Neural cell (in vitro differentiated cells): ENCODE data around the gene KIAA0753. TPM values are rescaled to one million over a fixed set of nuclear protein-coding genes. Genes with fewer than 3 reads are reported as not detected.

Experiments
- H2AFZ ChIP-seq: fragments of 200-600, 300-800 bp; sonication (generic), shearing (Covaris generic); 2 replicates; pipeline ENCODE4 v1.6.0; 2014; ENCODE audit warnings: low read depth, mild to moderate bottlenecking, antibody characterized with exemption, low read length, moderate library complexity
- H3F3A ChIP-seq: fragments of 200-600 bp; shearing (Covaris generic); 2 replicates; pipeline ENCODE4 v1.6.1; 2016; ENCODE audit warnings: mild to moderate bottlenecking, moderate library complexity, mixed read lengths, antibody characterized with exemption, low read length; ENCODE audit not compliant: insufficient read depth, poor library complexity, severe bottlenecking
- H3K27ac ChIP-seq: fragments of 200-600, 300-800 bp; sonication (generic), shearing (Covaris generic); 2 replicates; pipeline ENCODE4 v1.5.1; 2014; ENCODE audit warnings: mild to moderate bottlenecking, low read length, moderate library complexity
- H3K27me3 ChIP-seq: fragments of 300-800, 200-600 bp; sonication (generic), shearing (Covaris generic); 2 replicates; pipeline ENCODE4 v1.6.0; 2014; ENCODE audit warnings: mild to moderate bottlenecking, low read depth, low read length, moderate library complexity; ENCODE audit not compliant: insufficient read depth
- H3K36me3 ChIP-seq: fragments of 300-800, 200-600 bp; sonication (generic), shearing (Covaris generic); 2 replicates; pipeline ENCODE4 v1.5.1; 2014; ENCODE audit warnings: mild to moderate bottlenecking, antibody characterized with exemption, low read length, moderate library complexity; ENCODE audit not compliant: insufficient read depth
- H3K4me2 ChIP-seq: fragments of 300-800, 200-600 bp; sonication (generic), shearing (Covaris generic); 2 replicates; pipeline ENCODE4 v1.6.0; 2014; ENCODE audit warnings: mild to moderate bottlenecking, low read length
- H3K4me3 ChIP-seq: fragments of 300-800, 200-600 bp; sonication (generic), shearing (Covaris generic); 2 replicates; pipeline ENCODE4 v1.5.1; 2014; ENCODE audit warnings: mild to moderate bottlenecking, low read length, moderate library complexity
- H3K79me2 ChIP-seq: fragments of 200-600 bp; shearing (Covaris generic); replicated peaks from 2 replicates; pipeline ENCODE4 v1.6.0; 2014; ENCODE audit warnings: mild to moderate bottlenecking, low read length, moderate library complexity; ENCODE audit not compliant: insufficient read depth
- H3K9ac ChIP-seq: fragments of 300-800, 200-600 bp; sonication (generic), shearing (Covaris generic); 2 replicates; pipeline ENCODE4 v1.6.1; 2016; ENCODE audit warnings: mild to moderate bottlenecking, low read length, mixed read lengths
- H3K9me2 ChIP-seq: fragments of 200-600 bp; shearing (Covaris generic); 2 replicates; pipeline ENCODE4 v1.6.1; 2016; ENCODE audit warnings: mild to moderate bottlenecking, low read length, mixed read lengths; ENCODE audit not compliant: insufficient read depth
- H3K9me3 ChIP-seq: fragments of 200-600, 300-800 bp; sonication (generic), shearing (Covaris generic); 2 replicates; pipeline ENCODE4 v1.6.1; 2016; ENCODE audit warnings: mild to moderate bottlenecking, mixed run types, low read length, moderate library complexity, mixed read lengths
- H4K20me1 ChIP-seq: fragments of 200-600 bp; shearing (Covaris generic); 2 replicates; pipeline ENCODE4 v1.6.1; 2016; ENCODE audit warnings: mild to moderate bottlenecking, mixed run types; ENCODE audit not compliant: insufficient read depth
- EP300 ChIP-seq: fragments of 450-650 bp; conservative IDR thresholded peaks from 2 replicates; pipeline ENCODE4 v1.6.1; 2014; ENCODE audit warnings: antibody characterized with exemption, mild to moderate bottlenecking, moderate library complexity; ENCODE audit not compliant: poor library complexity, severe bottlenecking
- EZH2 ChIP-seq: fragments of 200-600, 300-800 bp; shearing (Covaris generic), sonication (generic); IDR thresholded peaks from 2 replicates; pipeline ENCODE4 v1.6.1; 2014; ENCODE audit warnings: antibody characterized with exemption, low read length, borderline replicate concordance, mild to moderate bottlenecking; ENCODE audit not compliant: insufficient read depth, poor library complexity, severe bottlenecking
- MXI1 ChIP-seq: fragments of 450-650 bp; conservative IDR thresholded peaks from 2 replicates; pipeline ENCODE4 v1.6.1; 2014; ENCODE audit warnings: antibody characterized with exemption, mild to moderate bottlenecking; ENCODE audit not compliant: poor library complexity, severe bottlenecking
- POLR2AphosphoS5 ChIP-seq: IDR thresholded peaks from 2 replicates; pipeline ENCODE4 v1.6.1; 2012
- RAD21 ChIP-seq: fragments of 450-650 bp; conservative IDR thresholded peaks from 2 replicates; pipeline ENCODE4 v1.6.1; 2014; ENCODE audit warnings: antibody characterized with exemption, mild to moderate bottlenecking, moderate library complexity
- SMC3 ChIP-seq: fragments of 450-650 bp; conservative IDR thresholded peaks from 2 replicates; pipeline ENCODE4 v1.6.1; 2014; ENCODE audit warnings: antibody characterized with exemption, mild to moderate bottlenecking, moderate library complexity; ENCODE audit not compliant: poor library complexity
- TAF1 ChIP-seq: IDR thresholded peaks from 2 replicates; pipeline ENCODE4 v1.6.1; 2012; ENCODE audit warnings: low read depth
- polyA plus RNA-seq: library from polyadenylated mRNA; depleted of rRNA; stranded (reverse); fragments of >200 nt; gene quantifications from 2 replicates; pipeline ENCODE4 v1.2.3, GENCODE V29; 2014
- TF ChIP-seq, protein P1 (sequence below): fragments of 450-650 bp; IDR thresholded peaks from 2 replicates; pipeline ENCODE4 v1.5.1; 2014; ENCODE audit warnings: antibody characterized with exemption, mild to moderate bottlenecking, moderate library complexity; ENCODE audit not compliant: poor library complexity, severe bottlenecking
- TF ChIP-seq, protein P2 (sequence below): IDR thresholded peaks from 2 replicates; pipeline ENCODE4 v1.6.1; 2012; ENCODE audit warnings: borderline replicate concordance

KIAA0753 gene
- polyA plus RNA-seq, 1 donor from 2014 or later = 32.3 TPM

DNA sequence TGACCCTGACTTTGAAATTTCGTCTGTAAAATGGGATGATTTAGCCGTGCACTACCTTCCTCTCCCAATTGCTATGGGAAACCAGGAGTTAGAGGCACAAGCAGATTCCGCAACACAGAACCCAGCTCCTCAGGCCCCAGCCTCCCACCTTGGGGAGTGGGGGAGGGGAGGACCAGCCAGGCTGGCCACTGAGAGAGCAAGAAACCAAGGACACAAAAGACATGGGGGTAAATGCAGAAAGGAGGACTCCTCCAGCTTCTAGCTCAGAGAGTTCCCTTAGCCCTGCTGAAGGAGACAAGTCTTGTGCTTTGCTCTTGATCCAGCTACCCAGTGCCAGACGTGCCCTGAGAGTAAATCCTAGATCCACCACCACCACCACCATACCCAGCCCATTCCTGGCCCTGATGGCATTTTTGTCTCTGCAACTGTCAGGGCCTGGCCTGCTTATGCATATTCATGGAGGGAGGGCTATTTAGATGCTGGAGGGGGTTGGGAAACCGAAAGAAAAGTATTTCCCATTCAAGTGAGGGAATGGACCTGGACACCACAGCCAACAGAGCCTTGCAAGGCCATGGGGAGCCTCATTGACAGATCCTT, 110.1 kb downstream of the KIAA0753 start:
- no peaks in the 10 kb centered on the region for H3K79me2 ChIP-seq
- no peaks in the 10 kb centered on the region for H4K20me1 ChIP-seq
- H3K9me2 ChIP-seq = no peaks in the 10 kb centered on the region
- H3K36me3 ChIP-seq = no peaks in the 10 kb centered on the region
- H3K4me2 ChIP-seq = no peak overlapping the region
- no peaks in the 10 kb centered on the region for H3K9me3 ChIP-seq
- H2AFZ ChIP-seq = no peak overlapping the region
- TF ChIP-seq, protein P1, sequence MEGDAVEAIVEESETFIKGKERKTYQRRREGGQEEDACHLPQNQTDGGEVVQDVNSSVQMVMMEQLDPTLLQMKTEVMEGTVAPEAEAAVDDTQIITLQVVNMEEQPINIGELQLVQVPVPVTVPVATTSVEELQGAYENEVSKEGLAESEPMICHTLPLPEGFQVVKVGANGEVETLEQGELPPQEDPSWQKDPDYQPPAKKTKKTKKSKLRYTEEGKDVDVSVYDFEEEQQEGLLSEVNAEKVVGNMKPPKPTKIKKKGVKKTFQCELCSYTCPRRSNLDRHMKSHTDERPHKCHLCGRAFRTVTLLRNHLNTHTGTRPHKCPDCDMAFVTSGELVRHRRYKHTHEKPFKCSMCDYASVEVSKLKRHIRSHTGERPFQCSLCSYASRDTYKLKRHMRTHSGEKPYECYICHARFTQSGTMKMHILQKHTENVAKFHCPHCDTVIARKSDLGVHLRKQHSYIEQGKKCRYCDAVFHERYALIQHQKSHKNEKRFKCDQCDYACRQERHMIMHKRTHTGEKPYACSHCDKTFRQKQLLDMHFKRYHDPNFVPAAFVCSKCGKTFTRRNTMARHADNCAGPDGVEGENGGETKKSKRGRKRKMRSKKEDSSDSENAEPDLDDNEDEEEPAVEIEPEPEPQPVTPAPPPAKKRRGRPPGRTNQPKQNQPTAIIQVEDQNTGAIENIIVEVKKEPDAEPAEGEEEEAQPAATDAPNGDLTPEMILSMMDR = no peak
- TF ChIP-seq EZH2 (no peak), POLR2AphosphoS5 (no peak), MXI1 (no peak), EP300 (no peak), RAD21 (no peak), SMC3 (no peak), TAF1 (no peak)
- TF ChIP-seq, protein P2, sequence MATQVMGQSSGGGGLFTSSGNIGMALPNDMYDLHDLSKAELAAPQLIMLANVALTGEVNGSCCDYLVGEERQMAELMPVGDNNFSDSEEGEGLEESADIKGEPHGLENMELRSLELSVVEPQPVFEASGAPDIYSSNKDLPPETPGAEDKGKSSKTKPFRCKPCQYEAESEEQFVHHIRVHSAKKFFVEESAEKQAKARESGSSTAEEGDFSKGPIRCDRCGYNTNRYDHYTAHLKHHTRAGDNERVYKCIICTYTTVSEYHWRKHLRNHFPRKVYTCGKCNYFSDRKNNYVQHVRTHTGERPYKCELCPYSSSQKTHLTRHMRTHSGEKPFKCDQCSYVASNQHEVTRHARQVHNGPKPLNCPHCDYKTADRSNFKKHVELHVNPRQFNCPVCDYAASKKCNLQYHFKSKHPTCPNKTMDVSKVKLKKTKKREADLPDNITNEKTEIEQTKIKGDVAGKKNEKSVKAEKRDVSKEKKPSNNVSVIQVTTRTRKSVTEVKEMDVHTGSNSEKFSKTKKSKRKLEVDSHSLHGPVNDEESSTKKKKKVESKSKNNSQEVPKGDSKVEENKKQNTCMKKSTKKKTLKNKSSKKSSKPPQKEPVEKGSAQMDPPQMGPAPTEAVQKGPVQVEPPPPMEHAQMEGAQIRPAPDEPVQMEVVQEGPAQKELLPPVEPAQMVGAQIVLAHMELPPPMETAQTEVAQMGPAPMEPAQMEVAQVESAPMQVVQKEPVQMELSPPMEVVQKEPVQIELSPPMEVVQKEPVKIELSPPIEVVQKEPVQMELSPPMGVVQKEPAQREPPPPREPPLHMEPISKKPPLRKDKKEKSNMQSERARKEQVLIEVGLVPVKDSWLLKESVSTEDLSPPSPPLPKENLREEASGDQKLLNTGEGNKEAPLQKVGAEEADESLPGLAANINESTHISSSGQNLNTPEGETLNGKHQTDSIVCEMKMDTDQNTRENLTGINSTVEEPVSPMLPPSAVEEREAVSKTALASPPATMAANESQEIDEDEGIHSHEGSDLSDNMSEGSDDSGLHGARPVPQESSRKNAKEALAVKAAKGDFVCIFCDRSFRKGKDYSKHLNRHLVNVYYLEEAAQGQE = no peak
- no peaks in the 10 kb centered on the region for H3K27me3 ChIP-seq
- no peaks in the 10 kb centered on the region for H3F3A ChIP-seq
- no peak overlapping the region for H3K4me3 ChIP-seq
- H3K9ac ChIP-seq = no peak overlapping the region
- no peak overlapping the region for H3K27ac ChIP-seq

DNA sequence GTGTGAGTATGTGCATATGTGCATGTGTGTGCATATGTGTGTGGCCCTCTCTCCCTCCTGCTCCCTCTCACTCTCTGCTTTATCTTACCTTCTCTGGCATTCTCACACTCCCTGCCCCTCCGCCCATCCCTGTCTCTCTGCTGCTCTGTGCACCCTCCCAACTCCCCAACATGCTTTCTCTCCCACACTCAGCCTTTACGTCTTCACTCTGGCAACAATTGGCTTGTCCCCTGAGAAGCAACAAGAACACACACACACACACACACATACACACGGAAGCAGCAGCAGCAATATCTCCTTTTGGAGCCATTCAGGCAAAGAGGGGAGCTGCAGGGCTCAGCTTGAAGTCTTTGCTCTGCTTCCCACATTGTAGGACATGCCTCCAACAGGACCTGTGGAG, 112.0 kb downstream of the KIAA0753 start:
- Histone ChIP-seq H3K9me2 (no peaks in the 10 kb centered on the region), H3K27ac (no peak overlapping the region), H3K4me3 (no peak overlapping the region), H3F3A (no peaks in the 10 kb centered on the region), H3K79me2 (no peaks in the 10 kb centered on the region), H4K20me1 (no peaks in the 10 kb centered on the region), H3K4me2 (no peak overlapping the region), H3K9ac (no peak overlapping the region), H3K9me3 (no peaks in the 10 kb centered on the region), H2AFZ (no peak overlapping the region), H3K36me3 (no peaks in the 10 kb centered on the region), H3K27me3 (no peaks in the 10 kb centered on the region)
- TF ChIP-seq, protein P2 = no peak
- no peak for TF ChIP-seq EZH2
- TF ChIP-seq MXI1 = no peak
- TF ChIP-seq EP300 = no peak
- no peak for TF ChIP-seq RAD21
- TF ChIP-seq POLR2AphosphoS5 = no peak
- TF ChIP-seq, protein P1 = no peak
- TF ChIP-seq TAF1 = no peak
- TF ChIP-seq SMC3 = no peak
